ENCODE measurements around the gene NRN1L.

NRN1L gene

GRCh38 chr16:67923414-67924116 lies 38.9 kb downstream of the NRN1L start:
- H3K79me2 ChIP-seq (ENCODE audit: insufficient read depth, low read length): no peaks in the 10 kb centered on the region
- H4K20me1 ChIP-seq (ENCODE audit: insufficient read depth, low read length, poor library complexity, severe bottlenecking): no peaks in the 10 kb centered on the region
- no peak overlapping the region for H3K9ac ChIP-seq (ENCODE audit: low read depth, low read length, poor library complexity, severe bottlenecking)
- no peak overlapping the region for H2AFZ ChIP-seq (ENCODE audit: low read length)
- peaks cover 10% of the 10 kb centered on the region; the same call in 1 of the 2 replicates for H3K36me3 ChIP-seq (ENCODE audit: insufficient read depth, low read length)
- TF ChIP-seq, protein P1, sequence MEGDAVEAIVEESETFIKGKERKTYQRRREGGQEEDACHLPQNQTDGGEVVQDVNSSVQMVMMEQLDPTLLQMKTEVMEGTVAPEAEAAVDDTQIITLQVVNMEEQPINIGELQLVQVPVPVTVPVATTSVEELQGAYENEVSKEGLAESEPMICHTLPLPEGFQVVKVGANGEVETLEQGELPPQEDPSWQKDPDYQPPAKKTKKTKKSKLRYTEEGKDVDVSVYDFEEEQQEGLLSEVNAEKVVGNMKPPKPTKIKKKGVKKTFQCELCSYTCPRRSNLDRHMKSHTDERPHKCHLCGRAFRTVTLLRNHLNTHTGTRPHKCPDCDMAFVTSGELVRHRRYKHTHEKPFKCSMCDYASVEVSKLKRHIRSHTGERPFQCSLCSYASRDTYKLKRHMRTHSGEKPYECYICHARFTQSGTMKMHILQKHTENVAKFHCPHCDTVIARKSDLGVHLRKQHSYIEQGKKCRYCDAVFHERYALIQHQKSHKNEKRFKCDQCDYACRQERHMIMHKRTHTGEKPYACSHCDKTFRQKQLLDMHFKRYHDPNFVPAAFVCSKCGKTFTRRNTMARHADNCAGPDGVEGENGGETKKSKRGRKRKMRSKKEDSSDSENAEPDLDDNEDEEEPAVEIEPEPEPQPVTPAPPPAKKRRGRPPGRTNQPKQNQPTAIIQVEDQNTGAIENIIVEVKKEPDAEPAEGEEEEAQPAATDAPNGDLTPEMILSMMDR (conservative IDR thresholded peaks at IDR 0.05; ENCODE audit: low read length): no peak
- no peak for TF ChIP-seq EZH2phosphoT487 (IDR thresholded peaks at IDR 0.05; ENCODE audit: borderline replicate concordance)
- no peaks in the 10 kb centered on the region for H3F3A ChIP-seq (ENCODE audit: low read depth)
- H3K9me2 ChIP-seq (replicated peaks; ENCODE audit: low read depth, low read length): no peaks in the 10 kb centered on the region
- H3K27me3 ChIP-seq (ENCODE audit: insufficient read depth, low read length, poor library complexity, severe bottlenecking): no peaks in the 10 kb centered on the region
- H3K4me3 ChIP-seq (ENCODE audit: low read length, poor library complexity, severe bottlenecking): no peak overlapping the region
- H3K4me2 ChIP-seq (ENCODE audit: low read depth, low read length, poor library complexity, severe bottlenecking): no peak overlapping the region
- peaks cover 3% of the 10 kb centered on the region for H3K4me1 ChIP-seq (ENCODE audit: insufficient read depth, low read length, poor library complexity, severe bottlenecking)
- no peaks in the 10 kb centered on the region for H3K9me3 ChIP-seq (ENCODE audit: insufficient read depth, low read depth, low read length)

DNA sequence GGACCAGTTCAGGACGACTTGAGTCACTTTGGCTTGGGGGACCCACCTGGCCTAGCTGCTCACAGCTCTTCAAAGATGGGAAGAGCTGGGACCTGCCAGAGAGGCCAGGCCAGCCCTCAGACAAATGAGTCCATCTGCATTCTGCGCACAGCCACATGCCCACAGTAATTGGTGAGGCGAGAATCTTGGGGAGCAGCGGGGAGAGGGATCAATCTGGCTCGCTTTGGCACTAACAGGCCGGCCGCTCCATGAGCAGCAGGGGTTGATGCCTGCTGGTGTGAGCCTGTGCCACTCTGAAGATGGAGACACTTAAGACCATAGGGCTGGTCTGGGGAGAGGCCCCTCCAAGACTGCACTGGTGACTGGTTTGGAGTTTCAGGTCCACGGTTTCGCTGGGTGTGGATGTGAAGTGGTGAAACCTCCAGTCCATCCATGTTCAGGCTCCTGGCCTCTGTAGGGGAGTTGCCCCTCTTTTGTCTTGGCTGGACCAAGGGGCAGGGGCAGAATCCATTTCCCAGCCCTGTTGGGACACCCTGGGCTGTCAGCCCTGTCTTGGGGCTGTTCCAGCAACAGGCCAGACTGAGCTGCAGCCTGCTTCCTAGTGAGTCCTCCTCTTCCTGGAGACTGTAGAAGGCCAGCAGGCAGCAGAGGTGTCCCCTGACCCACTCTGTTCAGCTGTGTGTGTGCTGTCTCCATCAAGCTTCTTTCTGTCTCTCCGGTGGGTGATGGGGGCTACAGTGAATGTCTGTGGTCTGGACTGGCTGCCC lies 39.6 kb downstream of the NRN1L start:
- no peak overlapping the region for H3K9ac ChIP-seq (ENCODE audit: low read depth, low read length, poor library complexity, severe bottlenecking)
- no peak overlapping the region for H3K4me3 ChIP-seq (ENCODE audit: low read length, poor library complexity, severe bottlenecking)
- H4K20me1 ChIP-seq (ENCODE audit: insufficient read depth, low read length, poor library complexity, severe bottlenecking): no peaks in the 10 kb centered on the region
- H2AFZ ChIP-seq (ENCODE audit: low read length): no peak overlapping the region
- peaks cover 3% of the 10 kb centered on the region for H3K4me1 ChIP-seq (ENCODE audit: insufficient read depth, low read length, poor library complexity, severe bottlenecking)
- no peaks in the 10 kb centered on the region for H3K79me2 ChIP-seq (ENCODE audit: insufficient read depth, low read length)
- peaks cover 13% of the 10 kb centered on the region; the same call in 1 of the 2 replicates for H3K36me3 ChIP-seq (ENCODE audit: insufficient read depth, low read length)
- no peaks in the 10 kb centered on the region for H3F3A ChIP-seq (ENCODE audit: low read depth)
- no peaks in the 10 kb centered on the region for H3K27me3 ChIP-seq (ENCODE audit: insufficient read depth, low read length, poor library complexity, severe bottlenecking)
- H3K9me3 ChIP-seq (ENCODE audit: insufficient read depth, low read depth, low read length): no peaks in the 10 kb centered on the region
- TF ChIP-seq, protein P1 (conservative IDR thresholded peaks at IDR 0.05; ENCODE audit: low read length): no peak
- TF ChIP-seq EZH2phosphoT487 (IDR thresholded peaks at IDR 0.05; ENCODE audit: borderline replicate concordance): no peak
- no peaks in the 10 kb centered on the region for H3K9me2 ChIP-seq (replicated peaks; ENCODE audit: low read depth, low read length)
- H3K4me2 ChIP-seq (ENCODE audit: low read depth, low read length, poor library complexity, severe bottlenecking): no peak overlapping the region

GRCh38 chr16:67926181-67926750 lies 41.6 kb downstream of the NRN1L start:
- no peak overlapping the region for H3K4me2 ChIP-seq (ENCODE audit: low read depth, low read length, poor library complexity, severe bottlenecking)
- H3K79me2 ChIP-seq (ENCODE audit: insufficient read depth, low read length): no peaks in the 10 kb centered on the region
- peaks cover 3% of the 10 kb centered on the region for H3K4me1 ChIP-seq (ENCODE audit: insufficient read depth, low read length, poor library complexity, severe bottlenecking)
- no peak overlapping the region for H3K9ac ChIP-seq (ENCODE audit: low read depth, low read length, poor library complexity, severe bottlenecking)
- H3K36me3 ChIP-seq (ENCODE audit: insufficient read depth, low read length): peaks cover 13% of the 10 kb centered on the region; the same call in 1 of the 2 replicates
- no peaks in the 10 kb centered on the region for H3F3A ChIP-seq (ENCODE audit: low read depth)
- no peak overlapping the region for H2AFZ ChIP-seq (ENCODE audit: low read length)
- TF ChIP-seq EZH2phosphoT487 (IDR thresholded peaks at IDR 0.05; ENCODE audit: borderline replicate concordance): no peak
- TF ChIP-seq, protein P1 (conservative IDR thresholded peaks at IDR 0.05; ENCODE audit: low read length): no peak; the same call in 1 of the 2 replicates
- no peaks in the 10 kb centered on the region for H4K20me1 ChIP-seq (ENCODE audit: insufficient read depth, low read length, poor library complexity, severe bottlenecking)
- no peaks in the 10 kb centered on the region for H3K27me3 ChIP-seq (ENCODE audit: insufficient read depth, low read length, poor library complexity, severe bottlenecking)
- H3K9me3 ChIP-seq (ENCODE audit: insufficient read depth, low read depth, low read length): no peaks in the 10 kb centered on the region
- no peaks in the 10 kb centered on the region for H3K9me2 ChIP-seq (replicated peaks; ENCODE audit: low read depth, low read length)
- H3K4me3 ChIP-seq (ENCODE audit: low read length, poor library complexity, severe bottlenecking): no peak overlapping the region

All from Loucy (cell line).